GM13977 (cell line): ENCODE results near the gene ZNHIT3.
"Not testable (repeated sequence)": the region's sequence is repeated elsewhere in the genome, so short reads cannot be mapped to it uniquely, and the experiment has no call there.

Experiments
- DNase-seq: peaks from one replicate; pipeline ENCODE4 v3.0.0; 2012; ENCODE audit warnings: low spot score
- in situ Hi-C: fragments of 300-500 bp; cut with MboI; formaldehyde crosslinking; loops from one replicate; pipeline ENCODE4 v1.12.0; 2022; ENCODE audit warnings: low sequenced_read_pairs, low pct_unique_long_range_greater_than_20kb, mixed read lengths, inconsistent platforms; ENCODE audit not compliant: unreplicated experiment
- TF ChIP-seq, protein P1 (sequence below): IDR thresholded peaks from 2 replicates; pipeline ENCODE4 v1.5.1; 2012; ENCODE audit warnings: mild to moderate bottlenecking, control low read depth; ENCODE audit not compliant: insufficient read depth; ENCODE audit errors: extremely low read depth, missing control alignments

Gene ZNHIT3

DNA sequence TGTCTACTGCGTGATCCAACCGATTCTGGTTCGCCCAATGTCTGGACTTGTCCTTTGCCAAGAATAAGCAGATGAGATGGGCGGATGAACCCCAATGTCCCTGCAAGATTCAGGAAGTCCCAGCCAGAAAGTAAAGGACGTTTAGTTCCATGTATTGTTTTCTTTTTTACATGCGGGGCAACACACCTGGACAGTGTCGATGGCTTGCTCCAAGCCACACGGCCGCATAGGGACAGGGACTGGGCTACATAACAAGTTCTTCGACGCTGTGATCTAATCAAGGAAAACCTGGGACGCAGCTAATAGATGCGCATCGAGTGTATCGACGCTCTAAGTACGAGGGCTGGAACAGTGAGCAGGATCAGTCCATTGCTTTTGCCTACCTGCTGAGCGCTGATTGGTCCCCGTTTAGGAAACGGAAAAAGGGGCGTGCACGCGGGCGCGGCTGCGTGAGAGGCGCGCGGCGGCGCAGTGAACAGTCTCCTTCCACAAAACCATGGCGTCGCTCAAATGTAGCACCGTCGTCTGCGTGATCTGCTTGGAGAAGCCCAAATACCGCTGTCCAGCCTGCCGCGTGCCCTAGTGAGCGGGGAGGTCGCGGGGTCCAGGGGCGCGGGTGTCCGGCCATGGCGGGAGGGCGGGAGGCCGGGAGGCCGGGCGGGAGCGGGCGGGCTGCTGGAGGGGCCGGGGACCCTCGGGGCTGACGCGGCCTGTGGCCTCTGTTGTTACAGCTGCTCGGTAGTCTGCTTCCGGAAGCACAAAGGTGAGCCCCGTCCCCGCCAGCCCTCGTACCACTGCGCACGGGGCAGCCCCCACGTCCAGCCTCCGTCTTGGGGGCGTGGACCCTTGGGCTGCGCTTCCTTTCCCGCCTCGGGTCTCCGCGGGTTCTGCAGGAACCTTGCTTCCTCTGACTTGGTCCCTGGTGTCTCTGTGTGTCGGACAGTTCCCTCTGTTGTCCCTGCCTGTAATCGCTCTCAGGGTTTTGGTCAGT, at the start of gene ZNHIT3:
TSS of gene ZNHIT3 (plus strand) at position 478 of the 991 bp plus-strand sequence. CDS start at position 497, 19 bp downstream.
- in situ Hi-C loops = no loop called here
- peak; percentile 98 for DNase-seq
- TF ChIP-seq, protein P1, sequence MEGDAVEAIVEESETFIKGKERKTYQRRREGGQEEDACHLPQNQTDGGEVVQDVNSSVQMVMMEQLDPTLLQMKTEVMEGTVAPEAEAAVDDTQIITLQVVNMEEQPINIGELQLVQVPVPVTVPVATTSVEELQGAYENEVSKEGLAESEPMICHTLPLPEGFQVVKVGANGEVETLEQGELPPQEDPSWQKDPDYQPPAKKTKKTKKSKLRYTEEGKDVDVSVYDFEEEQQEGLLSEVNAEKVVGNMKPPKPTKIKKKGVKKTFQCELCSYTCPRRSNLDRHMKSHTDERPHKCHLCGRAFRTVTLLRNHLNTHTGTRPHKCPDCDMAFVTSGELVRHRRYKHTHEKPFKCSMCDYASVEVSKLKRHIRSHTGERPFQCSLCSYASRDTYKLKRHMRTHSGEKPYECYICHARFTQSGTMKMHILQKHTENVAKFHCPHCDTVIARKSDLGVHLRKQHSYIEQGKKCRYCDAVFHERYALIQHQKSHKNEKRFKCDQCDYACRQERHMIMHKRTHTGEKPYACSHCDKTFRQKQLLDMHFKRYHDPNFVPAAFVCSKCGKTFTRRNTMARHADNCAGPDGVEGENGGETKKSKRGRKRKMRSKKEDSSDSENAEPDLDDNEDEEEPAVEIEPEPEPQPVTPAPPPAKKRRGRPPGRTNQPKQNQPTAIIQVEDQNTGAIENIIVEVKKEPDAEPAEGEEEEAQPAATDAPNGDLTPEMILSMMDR = no peak

DNA sequence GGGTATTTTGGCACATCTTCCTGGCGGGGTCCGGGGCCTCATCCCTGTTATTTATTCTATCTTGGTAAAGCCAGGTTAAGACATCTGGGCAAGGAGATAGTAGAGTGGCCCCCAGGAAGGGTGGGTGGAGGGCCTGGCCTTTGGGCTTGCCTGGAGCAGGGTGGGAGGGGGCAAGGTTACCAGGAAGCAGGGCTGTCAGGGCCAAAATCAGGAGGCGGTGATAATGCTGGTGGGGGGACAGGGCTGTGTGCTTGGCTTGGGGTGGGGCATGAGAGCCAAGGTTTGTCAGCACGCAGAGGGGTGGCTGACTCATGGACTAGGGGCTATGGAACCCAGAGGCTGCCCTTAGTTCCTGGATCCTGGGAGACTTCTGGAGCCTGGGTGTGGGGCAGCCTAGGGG, 44.7 kb upstream of the ZNHIT3 start:
- DNase-seq, in situ Hi-C loops: not testable (repeated sequence)

DNA sequence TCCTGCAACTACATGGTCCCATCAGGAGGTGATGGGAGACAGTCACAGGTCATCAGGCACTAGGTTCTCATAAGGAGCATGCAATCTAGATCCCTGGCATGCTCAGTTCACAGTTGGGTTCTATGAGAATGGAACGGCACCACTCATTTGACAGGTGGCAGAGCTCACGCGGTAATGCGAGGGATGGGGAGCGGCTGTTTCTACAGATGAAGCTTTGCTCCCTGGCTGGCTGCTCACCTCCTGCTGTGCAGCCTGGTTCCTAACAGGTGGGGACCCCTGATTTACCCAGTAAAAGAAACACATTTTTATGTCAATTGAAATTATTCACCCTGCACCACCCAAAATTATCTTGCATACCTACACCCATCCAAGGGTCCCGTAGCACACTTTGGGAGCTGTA, 42.7 kb upstream of the ZNHIT3 start:
- TF ChIP-seq, protein P1 = no peak
- no peak for DNase-seq
- in situ Hi-C loops = no loop called here

DNA sequence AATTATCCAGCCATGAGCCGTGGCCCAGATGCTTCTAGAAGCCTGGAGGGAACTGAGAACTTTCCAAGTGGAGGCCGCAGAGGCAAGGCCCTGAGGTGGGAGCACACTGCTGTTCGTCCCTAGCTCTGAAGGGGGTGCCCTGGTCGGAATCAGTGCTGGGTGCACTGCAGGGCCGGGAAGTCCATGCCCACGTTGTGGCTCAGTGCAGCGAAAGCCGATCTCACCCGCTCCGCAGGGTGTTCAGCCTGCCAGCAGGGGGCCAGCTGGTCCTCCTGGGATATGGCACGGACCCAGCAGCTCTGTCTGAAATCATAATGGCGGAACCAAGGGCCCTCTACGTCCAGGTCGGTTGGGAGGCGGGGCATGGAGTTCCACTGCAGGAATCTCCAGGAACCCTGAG, 36.5 kb upstream of the ZNHIT3 start:
- in situ Hi-C loops, DNase-seq: not testable (repeated sequence)

DNA sequence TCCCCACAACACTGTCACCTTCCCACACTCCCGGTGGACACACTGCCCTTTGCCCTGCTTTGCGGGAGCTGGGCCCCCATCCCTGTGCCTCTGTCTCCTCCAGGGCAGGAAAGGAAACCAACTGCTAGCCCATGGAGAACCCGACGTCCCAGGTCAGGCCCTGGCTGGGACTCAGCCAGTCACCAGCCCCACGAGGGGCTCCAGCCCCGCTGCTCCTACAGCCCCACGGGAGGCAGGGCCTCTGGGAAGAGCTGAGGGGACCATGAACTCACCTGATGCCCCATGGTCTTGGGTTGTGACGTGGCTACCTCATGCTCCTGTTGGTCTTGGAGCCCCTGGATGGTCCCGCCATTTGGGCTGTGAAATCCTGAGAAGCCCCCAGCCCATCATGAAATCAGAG, 33.6 kb upstream of the ZNHIT3 start:
- DNase-seq, in situ Hi-C loops: not testable (repeated sequence)

DNA sequence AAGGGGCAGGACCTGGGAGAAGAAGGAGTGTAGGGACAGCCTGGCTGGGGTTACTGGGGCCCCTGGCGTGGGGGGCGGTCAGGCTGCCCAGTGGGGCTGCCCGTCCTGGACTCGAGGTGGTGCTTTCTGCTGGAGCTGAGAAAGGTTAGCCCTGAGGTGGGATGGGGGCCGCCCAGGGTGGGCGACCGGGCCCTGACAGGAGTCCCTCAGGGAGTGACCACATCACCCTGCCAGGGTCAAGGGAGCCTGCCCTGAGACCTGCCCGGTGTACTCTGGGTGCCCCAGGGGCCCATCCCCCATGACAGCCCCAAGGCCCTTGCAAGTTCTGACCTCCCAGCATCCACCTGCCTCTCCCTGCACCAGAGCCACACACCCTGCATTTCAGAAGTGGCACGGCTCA, 28.8 kb upstream of the ZNHIT3 start:
- in situ Hi-C loops, DNase-seq: not testable (repeated sequence)

DNA sequence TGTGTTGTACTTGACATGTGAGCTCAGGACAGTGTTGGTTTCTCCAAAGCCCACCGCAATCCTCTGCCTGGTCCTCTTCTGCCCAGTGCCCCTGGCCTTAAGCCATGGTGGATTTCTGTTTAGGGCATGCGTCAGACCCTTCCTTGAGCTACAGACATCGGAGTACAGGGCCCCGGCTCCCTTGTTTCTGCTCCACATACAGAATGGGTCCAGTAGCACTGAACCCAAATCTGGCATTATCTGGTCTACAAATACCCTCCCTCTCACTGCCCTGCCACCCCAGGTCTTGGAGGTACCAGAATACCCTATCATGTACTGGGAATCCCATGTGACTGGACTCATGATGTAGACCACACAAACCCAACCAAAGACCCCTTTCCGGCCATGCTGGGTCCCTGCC, 27.4 kb upstream of the ZNHIT3 start:
- in situ Hi-C loops = no loop called here
- TF ChIP-seq, protein P1 = no peak
- DNase-seq = no peak

DNA sequence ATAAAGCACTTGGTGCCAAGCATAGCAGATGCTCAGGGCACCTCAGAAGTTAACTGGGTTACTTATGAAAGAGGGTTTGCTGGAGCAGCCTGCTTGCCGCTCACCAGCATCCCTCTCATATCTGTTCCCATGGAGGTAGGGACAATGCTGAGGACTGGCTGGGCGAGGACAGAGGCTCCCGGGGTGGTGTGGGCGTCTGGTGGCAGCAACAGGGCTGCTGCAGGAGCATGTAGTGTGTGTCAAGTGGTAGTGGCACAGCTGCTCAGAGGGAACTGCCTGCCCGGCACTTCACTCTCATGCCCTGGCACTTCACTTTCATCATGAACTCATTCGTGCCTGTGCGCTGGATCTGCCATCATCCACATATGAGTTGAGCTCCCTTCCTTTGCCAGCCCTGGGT, 26.9 kb upstream of the ZNHIT3 start:
- in situ Hi-C loops = no loop called here
- DNase-seq = no peak
- TF ChIP-seq, protein P1 = no peak
